SK-N-SH (cell line): ENCODE measurements around the gene UNC13B. TPM values are rescaled to one million over a fixed set of nuclear protein-coding genes. Genes with fewer than 3 reads are reported as not detected.

Source experiments
- CTCF ChIA-PET: fragments of 300-600, 350-600 bp; formaldehyde crosslinking; extraction: SDS; loops from one replicate; lab custom pipeline; 2021; lab: Yijun Ruan, JAX
- POLR2A ChIA-PET: fragments of 350-600 bp; sonication (Branson Sonifier 250); formaldehyde crosslinking; extraction: SDS; loops from one replicate; lab custom pipeline; 2020; ENCODE audit warnings: antibody characterized with exemption, inconsistent platforms; lab: Yijun Ruan, JAX
- DNase-seq: peaks from one replicate; pipeline ENCODE4 v3.0.0; 2012
- H2AFZ ChIP-seq: fragments of 200-600 bp; sonication (generic); 2 replicates; pipeline ENCODE4 v1.8.1; 2016; ENCODE audit warnings: antibody characterized with exemption, mild to moderate bottlenecking, low read depth
- H3F3A ChIP-seq: fragments of 200-600 bp; sonication (generic); replicated peaks from 2 replicates; pipeline ENCODE3; 2016; ENCODE audit warnings: antibody characterized with exemption, mild to moderate bottlenecking; ENCODE audit not compliant: insufficient read depth
- H3K27ac ChIP-seq, 2 experiments: fragments of 200-500 bp in 1 of 2; fragments of 200-600 bp in 1 of 2; sonication (Bioruptor generic) in 1 of 2; sonication (generic), shearing (Covaris generic) in 1 of 2; 2 replicates each; pipeline versions ENCODE4 v1.5.1 to v1.6.1; 2014 to 2016; ENCODE audit warnings: low read depth in 2 of 2, inconsistent platforms in 1 of 2, low read length in 1 of 2, mild to moderate bottlenecking in 1 of 2, mixed read lengths in 1 of 2
- H3K27me3 ChIP-seq: fragments of 200-600 bp; sonication (generic), shearing (Covaris generic); 2 replicates; pipeline ENCODE4 v1.6.1; 2016; ENCODE audit warnings: mixed run types; ENCODE audit not compliant: insufficient read depth
- H3K36me3 ChIP-seq, 2 experiments: fragments of 200-500 bp in 1 of 2; fragments of 200-600 bp in 1 of 2; sonication (Bioruptor generic) in 1 of 2; sonication (generic) in 1 of 2; replicated peaks in 1 of 2; 2 replicates each; pipeline versions ENCODE3 to v1.5.1; 2014 to 2016; ENCODE audit warnings: low read length in 1 of 2, mild to moderate bottlenecking in 1 of 2; ENCODE audit not compliant: insufficient read depth in 2 of 2, control insufficient read depth in 1 of 2
- H3K4me1 ChIP-seq, 2 experiments: fragments of 200-500 bp in 1 of 2; fragments of 200-600 bp in 1 of 2; sonication (Bioruptor generic) in 1 of 2; sonication (generic), shearing (Covaris generic) in 1 of 2; 2 replicates each; pipeline versions ENCODE4 v1.5.1 to v1.6.1; 2014 to 2016; ENCODE audit warnings: low read depth in 1 of 2, low read length in 1 of 2, mixed run types in 1 of 2; ENCODE audit not compliant: insufficient read depth in 2 of 2, control insufficient read depth in 1 of 2
- H3K4me2 ChIP-seq: fragments of 200-600 bp; sonication (generic), shearing (Covaris generic); 2 replicates; pipeline ENCODE4 v1.6.1; 2017; ENCODE audit warnings: mixed run types
- H3K4me3 ChIP-seq, 2 experiments: fragments of 200-500 bp in 1 of 2; fragments of 200-600 bp in 1 of 2; sonication (Bioruptor generic) in 1 of 2; sonication (generic), shearing (Covaris generic) in 1 of 2; 2 replicates each; pipeline versions ENCODE4 v1.5.1 to v1.8.1; 2014 to 2016; ENCODE audit warnings: low read depth in 2 of 2, inconsistent platforms in 1 of 2, low read length in 1 of 2, mild to moderate bottlenecking in 1 of 2, mixed read lengths in 1 of 2, moderate library complexity in 1 of 2
- H3K79me2 ChIP-seq: fragments of 200-600 bp; sonication (generic); 2 replicates; pipeline ENCODE4 v1.8.1; 2017; ENCODE audit warnings: mild to moderate bottlenecking; ENCODE audit not compliant: insufficient read depth
- H3K9ac ChIP-seq: fragments of 200-600 bp; sonication (generic); 2 replicates; pipeline ENCODE4 v1.6.1; 2017; ENCODE audit warnings: mixed run types
- H3K9me2 ChIP-seq: fragments of 200-600 bp; sonication (generic); 2 replicates; pipeline ENCODE4 v1.6.1; 2017; ENCODE audit warnings: mixed run types
- H3K9me3 ChIP-seq: fragments of 200-600 bp; sonication (generic); 2 replicates; pipeline ENCODE4 v1.6.1; 2017; ENCODE audit warnings: mixed run types, mild to moderate bottlenecking, moderate library complexity
- H4K20me1 ChIP-seq: fragments of 200-600 bp; sonication (generic); 2 replicates; pipeline ENCODE4 v1.6.1; 2017; ENCODE audit warnings: mild to moderate bottlenecking, mixed run types; ENCODE audit not compliant: insufficient read depth
- CTCF ChIP-seq: fragments of 200-600 bp; sonication (generic); IDR thresholded peaks from 2 replicates; pipeline ENCODE4 v1.6.1; 2017; ENCODE audit warnings: antibody characterized with exemption, mild to moderate bottlenecking, moderate library complexity
- ELF1 ChIP-seq: IDR thresholded peaks from 2 replicates; pipeline ENCODE4 v1.4.0; 2012
- FOXM1 ChIP-seq: IDR thresholded peaks from 2 replicates; pipeline ENCODE4 v1.4.0; 2012; ENCODE audit warnings: low read depth, mild to moderate bottlenecking
- IRF3 ChIP-seq: fragments of 150-350 bp; IDR thresholded peaks from 2 replicates; pipeline ENCODE4 v1.6.1; 2016; ENCODE audit warnings: mild to moderate bottlenecking, low read depth, low read length
- MAX ChIP-seq: IDR thresholded peaks from 2 replicates; pipeline ENCODE4 v1.4.0; 2012; ENCODE audit warnings: low read depth
- MXI1 ChIP-seq: IDR thresholded peaks from 2 replicates; pipeline ENCODE4 v1.6.1; 2012; ENCODE audit warnings: mild to moderate bottlenecking, low read depth, low read length, improper control_type of control experiment
- NFIC ChIP-seq: IDR thresholded peaks from 2 replicates; pipeline ENCODE4 v1.4.0; 2012; ENCODE audit warnings: borderline replicate concordance
- NRF1 ChIP-seq: IDR thresholded peaks from 2 replicates; pipeline ENCODE4 v1.6.1; 2012; ENCODE audit warnings: low read depth, mild to moderate bottlenecking, low read length
- PBX3 ChIP-seq: IDR thresholded peaks from 2 replicates; pipeline ENCODE4; 2012
- RAD21 ChIP-seq: IDR thresholded peaks from 2 replicates; pipeline ENCODE4 v1.6.1; 2012; ENCODE audit warnings: mild to moderate bottlenecking, low read length
- REST ChIP-seq: IDR thresholded peaks from 2 replicates; pipeline ENCODE4 v1.6.1; 2012; ENCODE audit warnings: mild to moderate bottlenecking, low read depth, low read length, moderate library complexity
- RFX5 ChIP-seq: IDR thresholded peaks from 2 replicates; pipeline ENCODE4 v1.6.1; 2012; ENCODE audit warnings: mild to moderate bottlenecking, improper control_type of control experiment, low read length
- SIN3A ChIP-seq: IDR thresholded peaks from 2 replicates; pipeline ENCODE4 v1.6.1; 2012; ENCODE audit warnings: low read depth, mild to moderate bottlenecking, low read length, moderate library complexity, borderline replicate concordance
- TCF12 ChIP-seq: IDR thresholded peaks from 2 replicates; pipeline ENCODE4 v1.4.0; 2012
- TEAD4 ChIP-seq: IDR thresholded peaks from 2 replicates; pipeline ENCODE4 v1.4.0; 2012; ENCODE audit warnings: mild to moderate bottlenecking, borderline replicate concordance; ENCODE audit not compliant: insufficient read depth
- USF1 ChIP-seq: IDR thresholded peaks from 2 replicates; pipeline ENCODE4 v1.4.0; 2012; ENCODE audit warnings: low read depth, borderline replicate concordance
- YY1 ChIP-seq: IDR thresholded peaks from 2 replicates; pipeline ENCODE4 v1.4.0; 2012; ENCODE audit warnings: low read depth, mild to moderate bottlenecking
- ZBTB33 ChIP-seq: IDR thresholded peaks from 2 replicates; pipeline ENCODE4 v1.4.0; 2012; ENCODE audit warnings: low read depth, borderline replicate concordance
- WGBS: methylation state at CpG from one replicate; pipeline ENCODE4 v1.1.6; 2017; ENCODE audit warnings: low lambda C conversion rate; 5-methylcytosine and 5-hydroxymethylcytosine counted together
- polyA plus RNA-seq, 3 experiments: library from polyadenylated mRNA; depleted of rRNA; stranded (reverse); fragments of >200 nt; gene quantifications; 2 replicates each; pipeline ENCODE4 v1.2.3, GENCODE V29; 2012

UNC13B gene
- polyA plus RNA-seq, 1 of the 3 experiments (the other 2 are of a cell fraction), result 8.1 TPM

- no peak for TF ChIP-seq MXI1
- TF ChIP-seq RAD21, result no peak
- TF ChIP-seq NRF1, result no peak
- TF ChIP-seq IRF3, result no peak
- no peak for TF ChIP-seq MAX
- TF ChIP-seq ELF1, result no peak
- TF ChIP-seq SIN3A, result no peak
- TF ChIP-seq USF1, result no peak
- TF ChIP-seq NFIC, result no peak
- no peak for TF ChIP-seq YY1
These were observed 59.0 kb downstream of the UNC13B start (continued) for GRCh38 chr9:35220659-35221338.

GRCh38 chr9:35225677-35226076, 63.9 kb downstream of the UNC13B start:
- WGBS, result 96% methylated on average over 5 of the region's 5 CpGs
- H3K27ac ChIP-seq, result no peak overlapping the region
- CTCF ChIA-PET, result no interaction called here

More at GRCh38 chr9:35225677-35226076, 63.9 kb downstream of the UNC13B start:
- TF ChIP-seq RFX5, result no peak
- TF ChIP-seq TEAD4, result no peak
- TF ChIP-seq SIN3A, result no peak
- TF ChIP-seq FOXM1, result no peak
- no peak for TF ChIP-seq USF1
- no peak for TF ChIP-seq REST
- no peak for TF ChIP-seq NRF1
- no peak for TF ChIP-seq TCF12
- no peak for TF ChIP-seq CTCF
- TF ChIP-seq ZBTB33, result no peak
- TF ChIP-seq PBX3, result no peak
- Histone ChIP-seq H3K79me2 (no peaks in the 10 kb centered on the region), H3K9ac (no peak overlapping the region), H3K27me3 (no peaks in the 10 kb centered on the region), H3K36me3 (no peaks in the 10 kb centered on the region), H3K4me2 (no peak overlapping the region), H2AFZ (no peak overlapping the region), H4K20me1 (no peaks in the 10 kb centered on the region), H3F3A (no peaks in the 10 kb centered on the region), H3K9me3 (no peaks in the 10 kb centered on the region), H3K4me1 (no peaks in the 10 kb centered on the region; a peak in 1 of 4 replicates), H3K9me2 (no peaks in the 10 kb centered on the region), H3K4me3 (no peak overlapping the region)
- POLR2A ChIA-PET, result no interaction called here
- DNase-seq, result no peak
